ENCODE measurements around the gene CNKSR2. TPM values are rescaled to one million over a fixed set of nuclear protein-coding genes. Genes with fewer than 3 reads are reported as not detected.
"Not testable (repeated sequence)": the region's sequence is repeated elsewhere in the genome, so short reads cannot be mapped to it uniquely, and the experiment has no call there.

Gene CNKSR2
- total RNA-seq, 6 experiments from 2014 or later: not detected

- TF ChIP-seq, protein P1, sequence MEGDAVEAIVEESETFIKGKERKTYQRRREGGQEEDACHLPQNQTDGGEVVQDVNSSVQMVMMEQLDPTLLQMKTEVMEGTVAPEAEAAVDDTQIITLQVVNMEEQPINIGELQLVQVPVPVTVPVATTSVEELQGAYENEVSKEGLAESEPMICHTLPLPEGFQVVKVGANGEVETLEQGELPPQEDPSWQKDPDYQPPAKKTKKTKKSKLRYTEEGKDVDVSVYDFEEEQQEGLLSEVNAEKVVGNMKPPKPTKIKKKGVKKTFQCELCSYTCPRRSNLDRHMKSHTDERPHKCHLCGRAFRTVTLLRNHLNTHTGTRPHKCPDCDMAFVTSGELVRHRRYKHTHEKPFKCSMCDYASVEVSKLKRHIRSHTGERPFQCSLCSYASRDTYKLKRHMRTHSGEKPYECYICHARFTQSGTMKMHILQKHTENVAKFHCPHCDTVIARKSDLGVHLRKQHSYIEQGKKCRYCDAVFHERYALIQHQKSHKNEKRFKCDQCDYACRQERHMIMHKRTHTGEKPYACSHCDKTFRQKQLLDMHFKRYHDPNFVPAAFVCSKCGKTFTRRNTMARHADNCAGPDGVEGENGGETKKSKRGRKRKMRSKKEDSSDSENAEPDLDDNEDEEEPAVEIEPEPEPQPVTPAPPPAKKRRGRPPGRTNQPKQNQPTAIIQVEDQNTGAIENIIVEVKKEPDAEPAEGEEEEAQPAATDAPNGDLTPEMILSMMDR (IDR thresholded peaks at IDR 0.05): no peak
- no peaks in the 10 kb centered on the region for H3K36me3 Mint-ChIP-seq (ENCODE audit: low read depth)
- no peaks in the 10 kb centered on the region; the same call in 1 of the 2 replicates for H3K4me1 Mint-ChIP-seq (ENCODE audit: low read depth)
- no peak overlapping the region for H3K4me3 Mint-ChIP-seq
- no peaks in the 10 kb centered on the region for H3K27me3 Mint-ChIP-seq (ENCODE audit: insufficient read depth)
- no peak overlapping the region for H3K27ac Mint-ChIP-seq
- no peaks in the 10 kb centered on the region for H3K9me3 Mint-ChIP-seq
- DNase-seq: no peak
Observed at GRCh38 chrX:21529771-21530170, 155.6 kb downstream of the CNKSR2 start.

DNA sequence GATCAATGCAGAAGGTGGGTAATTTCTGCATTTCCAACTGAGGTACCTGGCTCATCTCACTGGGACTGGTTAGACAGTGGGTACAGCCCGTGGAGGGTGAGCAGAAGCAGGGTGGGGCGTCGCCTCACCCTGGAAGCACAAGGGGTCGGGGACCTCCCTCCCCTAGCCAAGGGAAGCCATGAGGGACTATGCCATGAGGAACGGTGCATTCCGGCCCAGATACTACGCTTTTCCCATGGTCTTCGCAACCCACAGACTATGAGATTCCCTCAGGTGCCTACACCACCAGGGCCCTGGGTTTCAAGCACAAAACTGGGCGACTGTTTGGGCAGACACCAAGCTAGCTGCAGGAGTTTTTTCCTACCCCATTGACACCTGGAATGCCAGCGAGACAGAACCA is 170.4 kb downstream of the CNKSR2 start:
- H3K4me3 Mint-ChIP-seq; H3K4me1 Mint-ChIP-seq (ENCODE audit: low read depth); H3K27me3 Mint-ChIP-seq (ENCODE audit: insufficient read depth); H3K36me3 Mint-ChIP-seq (ENCODE audit: low read depth); H3K9me3 Mint-ChIP-seq; H3K27ac Mint-ChIP-seq; DNase-seq: not testable (repeated sequence)

- no peaks in the 10 kb centered on the region for H3K4me1 Mint-ChIP-seq (ENCODE audit: low read depth)
- no peaks in the 10 kb centered on the region for H3K36me3 Mint-ChIP-seq (ENCODE audit: low read depth)
- no peak overlapping the region for H3K4me3 Mint-ChIP-seq
- DNase-seq: no peak
- TF ChIP-seq, protein P1 (IDR thresholded peaks at IDR 0.05): no peak
- H3K9me3 Mint-ChIP-seq: peaks cover 4% of the 10 kb centered on the region; the same call in 1 of the 2 replicates
- no peaks in the 10 kb centered on the region; the same call in 1 of the 2 replicates for H3K27me3 Mint-ChIP-seq (ENCODE audit: insufficient read depth)
- H3K27ac Mint-ChIP-seq: no peak overlapping the region
Observed at GRCh38 chrX:21559417-21559816, 185.2 kb downstream of the CNKSR2 start.

- Mint-ChIP-seq H3K4me3 (no peak overlapping the region), H3K4me1 (ENCODE audit: low read depth) (no peaks in the 10 kb centered on the region), H3K36me3 (ENCODE audit: low read depth) (no peaks in the 10 kb centered on the region), H3K27me3 (ENCODE audit: insufficient read depth) (no peaks in the 10 kb centered on the region; the same call in 1 of the 2 replicates), H3K9me3 (peaks cover 4% of the 10 kb centered on the region; the same call in 1 of the 2 replicates), H3K27ac (no peak overlapping the region)
- TF ChIP-seq, protein P1 (IDR thresholded peaks at IDR 0.05): no peak
- no peak for DNase-seq
Observed at GRCh38 chrX:21565025-21565424, 190.8 kb downstream of the CNKSR2 start.

GRCh38 chrX:21574793-21575192 is 200.6 kb downstream of the CNKSR2 start:
- TF ChIP-seq, protein P1 (IDR thresholded peaks at IDR 0.05): no peak
- Mint-ChIP-seq H3K4me3 (no peak overlapping the region), H3K27ac (no peak overlapping the region), H3K4me1 (ENCODE audit: low read depth) (no peaks in the 10 kb centered on the region), H3K36me3 (ENCODE audit: low read depth) (no peaks in the 10 kb centered on the region), H3K27me3 (ENCODE audit: insufficient read depth) (no peaks in the 10 kb centered on the region), H3K9me3 (peaks cover 4% of the 10 kb centered on the region)
- DNase-seq: no peak

- TF ChIP-seq, protein P1 (IDR thresholded peaks at IDR 0.05): no peak
- H3K9me3 Mint-ChIP-seq: no peaks in the 10 kb centered on the region
- H3K4me1 Mint-ChIP-seq (ENCODE audit: low read depth): no peaks in the 10 kb centered on the region
- H3K27ac Mint-ChIP-seq: no peak overlapping the region
- no peaks in the 10 kb centered on the region; the same call in 1 of the 2 replicates for H3K27me3 Mint-ChIP-seq (ENCODE audit: insufficient read depth)
- DNase-seq: no peak
- no peaks in the 10 kb centered on the region for H3K36me3 Mint-ChIP-seq (ENCODE audit: low read depth)
- H3K4me3 Mint-ChIP-seq: no peak overlapping the region
Observed at GRCh38 chrX:21581479-21581878, 207.3 kb downstream of the CNKSR2 start.
